SH-SY5Y (cell line): ENCODE measurements around the gene ONECUT3.

Experiments
- GATA2 ChIP-seq: IDR thresholded peaks from 2 replicates; pipeline ENCODE4 v1.6.1; 2011; ENCODE audit warnings: mild to moderate bottlenecking, low read depth, low read length
- GATA3 ChIP-seq: IDR thresholded peaks from 2 replicates; pipeline ENCODE4 v1.6.1; 2011; ENCODE audit warnings: low read depth, mild to moderate bottlenecking, low read length, moderate library complexity

ONECUT3 gene

DNA sequence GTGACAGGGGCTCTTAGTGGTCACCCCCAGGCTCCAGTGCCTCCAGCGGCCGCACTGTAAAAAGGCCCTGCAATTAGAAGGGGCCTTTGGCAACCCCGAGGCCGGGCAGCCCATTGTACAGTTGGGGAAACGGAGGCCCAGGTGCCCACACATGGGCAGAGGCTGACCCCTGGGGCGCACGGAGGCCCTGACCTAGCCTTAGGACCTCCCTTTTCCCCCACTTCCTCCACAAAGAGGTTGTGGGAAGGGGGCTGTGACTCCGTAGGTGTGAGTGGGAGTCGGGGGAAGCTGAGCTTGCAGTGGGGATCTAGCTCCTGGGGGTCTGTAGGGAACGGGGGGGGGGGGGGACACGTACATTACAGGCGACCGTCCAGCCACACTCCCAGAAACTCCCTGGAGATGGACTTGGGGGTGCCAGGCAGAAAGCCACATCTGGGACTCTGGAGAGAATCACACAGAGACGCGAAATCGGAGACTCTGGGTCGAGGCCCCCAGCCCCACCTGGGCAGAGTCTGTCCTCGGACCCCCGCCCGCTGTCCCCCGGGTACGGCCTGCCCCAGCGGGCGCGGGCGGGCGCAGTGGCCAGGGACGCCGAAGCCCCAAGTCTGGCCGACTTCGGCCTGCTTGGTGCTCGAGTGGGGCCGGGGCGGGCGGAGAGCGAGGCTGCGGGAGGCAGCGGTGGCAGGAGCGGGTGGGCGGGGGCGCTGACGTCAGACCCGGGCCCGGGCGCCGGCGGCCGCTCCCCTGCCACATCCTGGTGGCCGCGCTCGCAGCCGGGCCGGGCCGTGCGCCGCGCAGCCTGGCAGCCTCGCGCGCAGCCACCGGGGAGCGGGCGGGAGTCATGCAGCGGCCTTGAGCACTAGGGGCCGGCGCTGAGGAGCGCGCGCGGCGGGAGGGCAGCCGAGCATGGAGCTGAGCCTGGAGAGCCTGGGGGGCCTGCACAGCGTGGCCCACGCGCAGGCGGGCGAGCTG lies at the start of gene ONECUT3:
Gene ONECUT3 (plus strand): TSS at position 750 of the 972 bp plus-strand sequence. CDS start 157 bp downstream, at position 907.
- TF ChIP-seq GATA3 (no peak), GATA2 (no peak)

DNA sequence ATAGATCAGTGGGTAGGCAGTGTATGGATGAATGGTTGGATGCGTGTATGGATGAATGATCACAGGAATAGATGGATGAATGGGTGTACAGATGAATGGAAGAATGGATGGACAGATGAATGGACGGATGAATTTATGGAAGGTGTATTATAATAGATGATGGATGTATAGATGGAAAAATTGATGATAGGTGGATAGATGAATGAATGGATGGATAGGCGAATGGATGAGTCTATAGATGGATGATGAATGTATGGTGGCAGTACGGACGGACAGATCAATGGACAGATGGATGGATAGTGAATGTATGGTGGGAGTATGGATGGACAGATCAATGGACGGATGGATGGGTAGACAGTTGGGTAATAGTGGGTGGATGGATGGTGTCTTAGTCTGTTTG lies 49.0 kb upstream of the ONECUT3 start:
- TF ChIP-seq GATA3 (no peak), GATA2 (no peak)

DNA sequence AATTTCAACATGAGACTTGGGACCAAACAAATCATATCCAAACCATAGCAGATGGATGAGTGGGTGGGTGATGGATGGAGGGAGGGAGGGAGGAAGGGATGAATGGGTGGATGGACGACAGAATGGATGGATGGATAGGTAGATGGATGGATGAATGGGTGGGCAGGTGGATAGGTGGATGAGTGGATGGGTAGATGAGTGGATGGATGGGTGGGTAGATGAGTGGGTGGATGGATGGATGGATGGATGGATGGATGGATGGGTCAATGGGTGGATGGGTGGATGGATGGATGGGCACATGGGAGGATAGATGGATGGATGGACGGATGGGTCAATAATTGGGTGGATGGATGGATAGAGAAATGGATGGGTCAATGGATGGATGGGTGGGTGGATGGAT lies 47.9 kb upstream of the ONECUT3 start:
- no peak for TF ChIP-seq GATA3
- TF ChIP-seq GATA2: no peak

DNA sequence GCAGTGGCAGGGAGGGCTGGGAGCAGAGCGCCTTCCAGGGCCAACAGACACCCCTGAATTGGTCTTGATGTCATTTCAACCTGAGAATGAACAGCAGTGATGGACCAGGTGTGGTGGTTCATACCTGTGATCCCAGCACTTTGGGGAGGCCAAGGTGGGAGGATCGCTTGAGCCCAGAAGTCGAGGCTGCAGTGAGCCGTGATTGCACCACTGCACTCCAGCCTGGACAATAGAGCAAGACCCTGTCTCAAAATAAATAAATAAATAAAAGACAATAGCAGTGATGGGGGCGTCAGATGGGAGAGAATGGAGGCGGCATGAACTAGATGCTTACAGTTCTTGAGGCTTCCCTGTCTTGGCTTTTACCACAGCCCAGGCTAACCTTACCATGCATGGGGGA lies 46.1 kb upstream of the ONECUT3 start:
- no peak for TF ChIP-seq GATA2
- TF ChIP-seq GATA3: no peak

DNA sequence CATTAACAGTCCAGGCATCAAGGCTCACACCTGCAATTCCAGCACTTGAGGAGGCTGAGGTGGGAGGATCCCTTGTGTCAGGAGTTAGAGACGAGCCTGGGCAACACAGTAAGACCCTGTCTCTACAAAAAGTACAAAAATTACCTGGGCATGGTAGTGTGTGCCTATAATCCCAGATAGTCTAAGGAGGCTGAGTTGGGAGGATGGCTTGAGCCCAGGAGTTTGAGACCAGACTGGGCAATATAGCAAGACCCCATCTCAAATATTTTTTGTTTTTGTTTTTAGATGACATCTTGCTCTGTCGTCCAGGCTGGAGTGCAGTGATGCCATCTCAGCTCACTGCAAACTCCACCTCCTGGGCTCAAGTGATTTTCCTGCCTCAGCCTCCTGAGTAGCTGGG lies 40.1 kb upstream of the ONECUT3 start:
- TF ChIP-seq GATA3: no peak
- no peak for TF ChIP-seq GATA2

DNA sequence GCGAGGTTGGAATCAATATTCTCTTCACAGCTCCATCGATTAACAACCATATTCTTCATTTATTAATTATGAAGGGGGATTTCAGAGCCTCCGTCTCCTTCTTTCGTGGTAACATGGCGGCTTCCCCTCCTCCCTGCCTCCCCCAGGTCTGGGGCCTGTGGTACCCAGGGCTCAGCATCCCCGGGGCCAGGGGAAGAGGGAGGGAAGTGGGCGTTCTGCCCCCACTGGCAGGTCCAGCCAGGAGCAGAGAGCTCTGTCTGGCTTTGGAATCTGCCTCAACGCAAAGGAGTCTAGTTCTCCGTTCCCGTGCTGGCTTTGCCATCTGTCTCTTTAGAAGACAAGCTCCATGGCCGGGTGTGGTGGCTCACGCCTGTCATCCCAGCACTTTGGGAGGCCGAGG lies 37.8 kb upstream of the ONECUT3 start:
- TF ChIP-seq GATA3 (no peak), GATA2 (no peak)

DNA sequence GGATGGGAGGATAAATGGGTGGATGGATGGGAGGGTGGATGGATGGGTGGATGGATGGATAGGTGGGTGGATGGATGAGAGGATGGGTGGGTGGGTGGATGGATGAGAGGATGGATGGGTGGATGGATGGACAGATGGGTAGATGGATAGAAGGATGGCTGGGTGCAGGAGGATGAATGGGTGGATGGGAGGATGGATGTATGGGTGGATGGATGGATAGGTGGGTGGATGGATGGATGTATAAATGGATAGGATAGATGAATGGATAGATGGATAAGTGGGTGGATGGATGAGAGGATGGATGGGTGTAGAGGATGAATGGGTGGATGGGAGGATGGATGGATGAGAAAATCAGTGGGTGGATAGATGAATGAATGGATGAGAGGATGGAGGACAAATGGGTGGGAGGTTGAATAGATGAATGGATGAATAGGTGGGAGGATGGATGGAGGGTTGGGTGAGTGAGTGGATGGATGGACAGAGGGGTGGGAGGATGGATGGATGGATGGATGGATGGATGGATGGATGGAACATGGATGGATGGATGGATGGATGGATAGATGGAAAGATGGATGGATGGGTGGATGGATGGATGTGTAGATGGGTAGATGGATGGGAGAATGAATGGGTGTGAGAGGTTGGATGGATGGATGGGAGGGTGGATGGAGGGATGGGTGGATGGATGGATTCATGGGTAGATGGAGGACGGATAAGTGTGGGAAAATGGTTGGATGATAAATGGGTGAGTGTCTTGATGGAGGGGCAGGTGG lies 35.9 kb upstream of the ONECUT3 start:
- TF ChIP-seq GATA3 (no peak), GATA2 (no peak)

DNA sequence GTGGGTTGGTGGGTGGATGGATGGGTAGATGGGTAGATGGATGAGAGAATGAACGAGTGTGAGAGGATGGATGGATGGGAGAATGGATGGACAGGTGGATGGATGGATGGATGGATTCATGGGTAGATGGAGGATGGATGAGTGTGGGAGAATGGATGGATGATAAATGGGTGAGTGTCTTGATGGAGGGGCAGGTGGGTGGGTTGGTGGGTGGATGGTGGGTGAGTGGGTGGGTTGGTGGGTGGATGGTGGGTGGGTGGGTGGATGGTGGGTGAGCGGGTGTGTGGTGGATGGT lies 35.4 kb upstream of the ONECUT3 start:
- no peak for TF ChIP-seq GATA3
- TF ChIP-seq GATA2: no peak

DNA sequence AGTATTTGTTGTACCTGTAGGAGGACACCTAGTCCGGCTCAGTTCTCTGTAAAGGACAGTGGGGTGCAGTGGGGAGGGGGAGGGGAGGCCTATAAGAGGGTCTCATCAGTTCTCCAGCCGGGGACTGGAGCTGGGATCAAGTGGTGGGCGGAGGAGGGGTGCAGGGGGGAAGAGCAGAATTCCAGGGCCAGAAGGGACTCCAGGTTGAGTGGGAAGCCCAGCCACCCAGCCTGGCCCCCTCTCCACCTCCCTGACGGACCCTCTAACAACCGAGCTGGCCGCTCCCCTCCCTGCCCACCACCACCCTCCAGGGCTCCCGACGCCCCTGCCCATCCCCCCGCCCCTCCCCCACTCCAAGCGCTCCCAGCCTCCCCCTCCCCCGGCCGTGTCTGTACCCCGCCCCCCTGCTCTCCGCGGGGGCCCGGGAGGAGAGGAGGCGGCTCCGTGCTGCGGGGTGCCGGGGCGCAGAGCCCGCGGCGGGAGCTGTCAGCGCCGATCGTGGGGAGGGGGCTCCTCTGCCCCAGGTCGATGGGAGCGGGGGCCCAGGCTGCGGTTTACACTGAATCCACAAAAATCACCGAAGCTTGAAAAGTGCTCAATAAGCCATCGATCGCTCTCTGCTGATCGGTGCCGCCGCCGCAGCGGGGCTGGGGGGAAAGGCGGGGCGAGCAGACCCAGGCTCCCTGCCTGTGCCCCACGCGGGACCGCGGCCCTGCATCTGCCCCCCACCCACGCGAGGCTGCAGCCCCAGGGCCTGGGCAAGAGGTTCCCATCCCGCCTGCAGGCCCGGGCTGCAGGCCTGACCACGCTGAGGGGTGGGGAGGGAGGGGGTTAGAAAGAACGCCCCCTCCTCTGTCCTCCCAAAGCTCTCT lies 34.6 kb upstream of the ONECUT3 start:
- TF ChIP-seq GATA2 (no peak), GATA3 (no peak)

DNA sequence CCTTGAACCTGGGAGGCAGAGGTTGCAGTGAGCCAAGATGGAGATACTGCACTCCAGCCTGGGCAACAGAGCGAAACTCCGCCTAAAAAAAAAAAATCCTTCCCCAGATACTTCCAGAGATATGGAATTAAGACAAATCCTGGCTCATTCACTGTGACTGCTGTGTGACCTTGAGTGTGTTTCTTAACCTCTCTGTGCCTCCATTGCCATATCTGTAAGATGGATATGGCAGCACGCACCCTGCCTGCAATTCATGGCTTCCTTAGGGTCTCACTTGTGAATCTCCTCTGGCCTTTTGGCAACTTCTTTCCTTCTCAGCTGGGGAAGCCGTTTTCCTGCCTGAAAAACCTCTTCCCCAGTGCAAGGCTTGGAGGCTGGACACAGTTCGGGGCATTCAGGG lies 33.8 kb upstream of the ONECUT3 start:
- no peak for TF ChIP-seq GATA2
- no peak for TF ChIP-seq GATA3

DNA sequence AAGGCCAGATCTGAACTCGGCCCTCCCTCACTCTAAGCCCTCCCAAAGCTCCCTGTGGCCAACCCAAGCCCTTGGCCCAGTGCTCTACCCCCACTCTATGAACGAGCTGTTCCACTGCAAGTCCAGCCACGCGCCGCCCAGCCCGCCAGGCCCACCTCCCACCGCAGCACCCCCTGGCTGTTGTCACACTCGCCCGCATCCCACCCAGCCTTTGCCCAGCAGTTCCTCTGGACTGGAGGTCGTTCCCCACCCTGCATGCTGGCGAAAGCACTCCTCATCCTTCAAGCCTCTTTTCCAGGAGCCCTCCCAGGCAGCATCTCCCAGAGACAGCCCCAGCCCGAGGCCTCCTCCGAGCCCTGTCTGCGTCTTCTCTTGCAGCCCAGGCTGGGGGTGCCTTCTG lies 33.1 kb upstream of the ONECUT3 start:
- no peak for TF ChIP-seq GATA3
- no peak for TF ChIP-seq GATA2

DNA sequence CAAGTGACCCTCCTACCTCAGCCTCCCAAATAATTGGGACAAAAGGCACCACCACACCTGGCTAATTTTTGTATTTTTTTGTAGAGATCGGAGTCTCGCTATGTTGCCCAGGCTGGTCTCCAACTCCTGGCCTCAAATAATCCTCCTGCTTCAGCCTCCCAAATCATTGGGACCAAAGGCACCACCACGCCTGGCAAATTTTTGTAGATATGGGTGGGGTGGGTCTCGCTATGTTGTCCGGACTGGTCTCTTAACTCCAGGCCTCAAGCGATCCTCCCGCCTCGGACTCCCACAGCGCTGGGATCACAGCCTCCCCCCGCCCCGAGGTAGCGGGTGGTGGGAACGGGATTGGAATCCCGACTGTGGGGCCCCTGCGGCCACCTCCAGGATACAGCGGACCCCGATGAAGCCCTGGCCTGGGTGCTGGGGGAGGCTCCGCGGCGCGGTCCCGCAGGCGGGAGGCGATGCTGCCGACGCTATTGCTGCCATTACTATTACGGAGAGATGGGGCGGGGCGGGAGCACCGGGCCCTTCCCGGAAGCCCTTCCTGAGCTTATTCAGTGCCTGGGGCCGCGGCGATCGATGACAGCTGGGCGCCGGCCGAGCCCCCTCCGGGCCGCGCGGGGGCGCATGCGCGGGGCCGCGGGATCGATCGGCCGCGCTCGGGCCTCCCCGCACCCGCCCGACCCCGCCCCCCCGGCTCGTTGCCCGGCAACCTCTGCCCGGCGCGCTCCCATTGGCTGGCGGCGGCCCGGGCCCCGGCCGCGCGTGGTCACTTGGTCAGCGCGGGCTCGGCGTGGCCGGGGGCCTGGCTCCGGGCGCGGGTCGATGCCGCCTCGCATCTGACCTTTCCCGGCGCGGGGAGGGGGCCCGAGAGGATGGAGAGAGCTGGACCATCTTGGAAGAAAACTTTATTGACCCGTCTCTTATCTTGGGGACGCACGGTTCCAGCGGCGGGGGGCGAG lies 27.9 kb upstream of the ONECUT3 start:
- TF ChIP-seq GATA2 (no peak), GATA3 (no peak)
